GM12874 (cell line): ENCODE measurements around the gene PLEKHG3.

Experiments
- TF ChIP-seq, protein P1 (sequence below): IDR thresholded peaks from 2 replicates; pipeline ENCODE4 v1.5.1; 2011; ENCODE audit warnings: low read depth, mild to moderate bottlenecking, control low read depth, low read length, moderate library complexity; ENCODE audit not compliant: insufficient read depth

The PLEKHG3 gene

DNA sequence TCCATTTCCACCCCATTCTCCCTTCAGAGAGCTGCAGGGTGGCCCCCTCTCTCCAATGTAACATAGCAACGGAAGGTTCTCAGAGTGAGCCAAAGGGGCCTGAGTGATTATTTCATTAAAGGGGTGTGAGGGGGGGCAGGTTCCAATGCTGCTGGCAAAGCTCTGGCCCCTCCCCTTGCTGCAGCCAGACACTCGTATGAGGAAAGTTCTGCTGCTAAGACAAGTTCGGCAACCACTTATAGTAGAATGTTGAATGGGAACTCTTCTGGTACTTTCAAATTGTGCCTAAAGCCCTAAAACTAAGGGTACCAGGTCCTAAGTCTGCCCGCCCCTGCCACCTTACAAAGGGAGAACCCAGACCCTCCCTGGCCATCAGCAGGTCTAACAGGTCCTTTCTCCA lies 49.8 kb downstream of the PLEKHG3 start:
- TF ChIP-seq, protein P1, sequence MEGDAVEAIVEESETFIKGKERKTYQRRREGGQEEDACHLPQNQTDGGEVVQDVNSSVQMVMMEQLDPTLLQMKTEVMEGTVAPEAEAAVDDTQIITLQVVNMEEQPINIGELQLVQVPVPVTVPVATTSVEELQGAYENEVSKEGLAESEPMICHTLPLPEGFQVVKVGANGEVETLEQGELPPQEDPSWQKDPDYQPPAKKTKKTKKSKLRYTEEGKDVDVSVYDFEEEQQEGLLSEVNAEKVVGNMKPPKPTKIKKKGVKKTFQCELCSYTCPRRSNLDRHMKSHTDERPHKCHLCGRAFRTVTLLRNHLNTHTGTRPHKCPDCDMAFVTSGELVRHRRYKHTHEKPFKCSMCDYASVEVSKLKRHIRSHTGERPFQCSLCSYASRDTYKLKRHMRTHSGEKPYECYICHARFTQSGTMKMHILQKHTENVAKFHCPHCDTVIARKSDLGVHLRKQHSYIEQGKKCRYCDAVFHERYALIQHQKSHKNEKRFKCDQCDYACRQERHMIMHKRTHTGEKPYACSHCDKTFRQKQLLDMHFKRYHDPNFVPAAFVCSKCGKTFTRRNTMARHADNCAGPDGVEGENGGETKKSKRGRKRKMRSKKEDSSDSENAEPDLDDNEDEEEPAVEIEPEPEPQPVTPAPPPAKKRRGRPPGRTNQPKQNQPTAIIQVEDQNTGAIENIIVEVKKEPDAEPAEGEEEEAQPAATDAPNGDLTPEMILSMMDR = no peak

DNA sequence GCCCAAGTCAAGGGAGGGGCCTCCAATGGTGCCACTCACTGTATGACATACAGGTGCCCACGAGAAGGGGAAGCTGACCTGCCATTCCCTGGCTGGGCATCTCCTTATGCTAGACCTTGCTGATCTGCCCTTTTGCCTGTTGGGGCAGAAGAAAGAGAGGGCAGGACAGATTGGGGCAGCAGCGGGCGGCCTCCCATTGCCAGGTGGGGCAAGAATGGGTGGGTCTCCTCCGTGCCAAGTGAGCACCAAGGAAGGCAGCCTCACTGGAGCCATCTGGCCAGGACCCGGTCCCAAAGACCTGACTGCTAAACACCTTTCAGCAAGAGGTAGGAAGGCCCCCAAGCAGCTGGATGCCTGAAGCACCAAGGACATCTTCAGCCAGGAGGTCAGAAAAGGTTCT lies 50.5 kb downstream of the PLEKHG3 start:
- TF ChIP-seq, protein P1 = no peak

DNA sequence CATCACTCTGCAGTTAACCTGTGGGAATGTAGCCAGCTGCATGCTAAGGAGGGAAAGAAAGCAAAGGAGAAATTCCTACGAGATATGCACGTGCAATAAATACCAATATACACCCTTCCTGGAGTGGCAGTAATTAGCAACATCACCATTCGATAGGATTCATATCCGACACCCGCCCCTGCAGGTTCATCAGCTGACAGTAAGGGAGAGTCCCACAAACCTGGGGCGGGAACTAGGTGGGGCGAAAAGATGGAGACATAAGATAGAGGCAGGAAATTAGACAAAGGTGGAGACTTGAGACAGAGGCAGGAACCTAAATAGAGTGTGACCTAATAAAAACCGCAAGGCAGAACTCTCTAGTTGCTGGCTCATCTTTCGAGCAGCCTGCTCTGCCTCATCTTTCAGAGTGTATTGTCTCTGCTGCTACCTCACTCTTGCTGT lies 51.6 kb downstream of the PLEKHG3 start:
- TF ChIP-seq, protein P1 = no peak

DNA sequence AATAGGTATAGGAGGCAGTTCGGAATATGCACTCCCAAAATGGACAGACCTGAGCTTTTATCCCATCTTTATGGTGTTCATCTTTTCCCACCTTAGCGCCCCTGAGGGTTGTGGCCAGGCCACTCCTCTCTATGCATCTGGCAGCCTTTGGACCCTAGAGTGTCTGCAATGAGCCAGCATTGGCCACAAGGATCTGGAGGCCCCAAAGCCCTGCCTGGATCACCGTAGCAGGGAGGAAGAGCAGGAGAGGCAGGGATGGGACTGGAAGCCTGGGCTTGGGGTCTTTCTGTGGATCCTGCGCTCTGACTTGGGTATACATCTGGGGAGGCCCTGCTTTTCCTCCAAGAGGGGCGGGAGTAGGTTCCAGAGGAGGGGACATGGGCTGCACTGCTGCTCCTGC lies 52.5 kb downstream of the PLEKHG3 start:
- TF ChIP-seq, protein P1 = no peak

DNA sequence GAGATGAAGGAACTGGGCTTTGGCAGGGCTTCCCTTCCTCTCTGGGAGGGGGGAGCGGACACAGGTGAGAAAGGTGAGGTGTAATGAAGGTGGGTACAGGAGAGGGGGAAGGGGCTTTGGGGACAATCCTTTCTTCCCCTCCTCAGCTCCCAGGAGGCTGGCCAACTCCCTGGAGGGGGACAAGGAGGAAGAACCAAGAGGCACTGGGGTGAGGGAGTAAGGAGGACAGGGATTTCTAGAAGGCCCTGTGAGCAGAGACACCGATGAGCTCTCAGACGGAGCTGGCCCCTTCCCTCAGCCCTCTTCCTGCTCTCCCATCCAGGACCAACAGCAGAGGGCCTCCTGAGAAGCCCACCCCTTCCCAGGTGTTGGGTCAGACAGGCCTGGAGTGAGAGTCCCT lies 53.4 kb downstream of the PLEKHG3 start:
- TF ChIP-seq, protein P1 = no peak

DNA sequence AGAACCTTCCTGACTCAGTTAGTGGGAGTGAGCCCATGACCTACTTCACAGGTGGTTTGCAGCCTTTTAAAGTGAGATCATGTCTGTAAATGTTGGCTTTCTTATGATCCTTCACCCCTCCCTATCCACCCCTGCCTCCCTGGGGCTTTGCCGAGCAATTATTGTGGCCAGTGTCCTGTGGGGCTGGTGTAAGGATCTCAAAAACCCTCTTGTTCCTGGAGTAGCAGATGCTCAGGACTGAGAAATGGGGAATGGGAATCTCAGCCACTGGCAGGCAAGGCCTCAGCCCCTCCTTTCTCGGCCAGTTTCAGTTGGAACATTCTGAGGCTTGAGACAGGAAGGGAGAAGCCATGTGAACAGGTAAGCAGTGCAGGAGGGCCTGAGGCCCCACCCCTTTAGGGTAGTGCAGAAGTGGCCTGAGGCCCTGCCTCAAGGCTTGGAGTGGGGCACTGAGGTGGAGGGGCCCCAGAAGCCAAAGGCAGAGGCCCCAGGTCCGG lies 53.8 kb downstream of the PLEKHG3 start:
- TF ChIP-seq, protein P1 = no peak

DNA sequence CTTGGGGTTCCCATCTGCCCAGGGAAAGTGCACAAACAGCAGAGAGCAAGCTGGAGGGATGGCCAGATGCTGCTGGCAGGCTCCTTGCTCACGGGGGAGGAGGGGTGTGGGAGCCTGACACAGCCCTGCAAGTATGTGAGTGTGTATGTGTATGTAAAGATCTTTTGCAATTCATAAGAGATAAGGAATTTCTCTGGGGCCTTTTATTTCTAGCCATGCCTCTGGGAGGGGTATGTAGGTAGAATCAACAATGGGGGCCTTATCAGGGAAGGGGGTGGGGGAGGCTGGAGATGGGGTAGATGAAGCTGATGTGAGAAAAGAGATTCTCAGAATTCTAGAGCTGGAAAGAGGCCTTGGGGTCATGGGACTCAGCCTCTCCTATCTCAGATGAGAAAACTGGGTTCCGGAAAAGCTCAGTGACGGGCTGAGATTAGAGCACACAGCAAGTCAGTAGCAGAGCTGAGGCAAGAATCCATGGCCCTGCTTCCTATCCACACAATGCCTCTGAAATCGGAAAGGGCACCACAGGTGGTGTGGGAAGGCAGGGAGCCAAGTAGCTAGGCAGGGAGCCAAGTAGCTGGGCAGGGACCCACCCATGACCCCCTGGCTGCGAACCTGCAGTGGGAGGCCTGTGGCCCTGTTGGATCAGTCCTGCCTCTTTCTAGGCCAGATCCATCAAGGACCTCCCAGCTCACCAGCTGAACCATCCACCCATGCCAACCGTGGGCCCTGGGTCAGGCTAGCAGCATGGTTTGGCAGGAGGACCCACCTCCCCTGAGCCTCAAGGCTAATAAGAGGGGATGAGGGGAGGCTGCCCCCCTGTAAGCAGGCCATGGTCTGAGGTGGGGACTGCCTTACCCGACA lies 54.7 kb downstream of the PLEKHG3 start:
- TF ChIP-seq, protein P1 = no peak
